HPDE6-E6E7 (cell line): ENCODE data around the gene MADCAM1.
A peak's percentile ranks its signal among the peaks of the same experiment; 100 is the strongest.

Experiments used
- DNase-seq: peaks from one replicate; pipeline ENCODE4 v3.0.0; 2011; ENCODE audit warnings: missing footprints; ENCODE audit errors: extremely low spot score

Gene MADCAM1

DNA sequence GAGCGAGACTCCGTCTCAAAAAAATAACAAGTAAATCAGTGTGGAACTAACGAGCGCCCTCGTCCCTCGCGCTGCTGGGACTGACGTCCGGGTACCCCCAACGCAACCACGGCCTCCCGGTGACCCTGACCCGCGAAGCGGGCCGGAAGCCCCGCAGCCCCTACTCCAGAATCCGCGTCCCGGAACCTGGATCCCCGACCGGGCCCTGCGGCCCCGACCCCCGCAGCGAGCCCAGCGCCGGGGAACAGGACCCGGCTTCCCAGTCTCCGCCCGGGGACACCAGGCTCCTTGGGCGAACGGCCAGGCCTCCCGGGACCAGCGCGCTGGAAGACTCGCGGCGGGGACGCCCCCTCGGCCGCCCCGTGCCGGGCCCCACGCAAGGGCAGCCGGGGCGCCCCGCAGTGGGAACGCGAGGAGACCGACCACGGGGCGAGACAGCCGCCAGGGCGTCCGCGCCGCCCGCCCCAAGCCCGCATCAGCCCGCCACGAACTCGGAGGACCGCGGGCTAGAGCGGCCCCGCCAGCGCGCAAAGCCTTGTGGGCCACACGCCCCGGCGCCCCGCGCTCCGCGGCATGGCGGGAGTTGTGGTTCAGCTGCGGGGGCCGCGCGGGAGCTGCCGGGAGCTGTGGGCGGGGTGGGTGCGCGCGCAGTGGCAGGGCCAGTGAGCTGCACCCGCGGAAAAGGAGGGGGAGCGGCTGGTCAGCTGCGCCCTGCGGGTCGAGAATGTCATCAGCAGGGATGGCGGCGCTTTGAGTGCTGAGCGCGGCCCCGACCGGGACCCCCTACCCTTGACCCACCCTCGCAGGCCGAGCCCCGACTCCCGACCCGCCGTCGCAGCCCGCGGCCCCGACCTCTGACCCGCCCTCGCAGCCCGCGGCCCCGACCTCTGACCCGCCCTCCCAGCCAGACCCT, 7.5 kb upstream of the MADCAM1 start:
- peak; percentile 99 for DNase-seq

DNA sequence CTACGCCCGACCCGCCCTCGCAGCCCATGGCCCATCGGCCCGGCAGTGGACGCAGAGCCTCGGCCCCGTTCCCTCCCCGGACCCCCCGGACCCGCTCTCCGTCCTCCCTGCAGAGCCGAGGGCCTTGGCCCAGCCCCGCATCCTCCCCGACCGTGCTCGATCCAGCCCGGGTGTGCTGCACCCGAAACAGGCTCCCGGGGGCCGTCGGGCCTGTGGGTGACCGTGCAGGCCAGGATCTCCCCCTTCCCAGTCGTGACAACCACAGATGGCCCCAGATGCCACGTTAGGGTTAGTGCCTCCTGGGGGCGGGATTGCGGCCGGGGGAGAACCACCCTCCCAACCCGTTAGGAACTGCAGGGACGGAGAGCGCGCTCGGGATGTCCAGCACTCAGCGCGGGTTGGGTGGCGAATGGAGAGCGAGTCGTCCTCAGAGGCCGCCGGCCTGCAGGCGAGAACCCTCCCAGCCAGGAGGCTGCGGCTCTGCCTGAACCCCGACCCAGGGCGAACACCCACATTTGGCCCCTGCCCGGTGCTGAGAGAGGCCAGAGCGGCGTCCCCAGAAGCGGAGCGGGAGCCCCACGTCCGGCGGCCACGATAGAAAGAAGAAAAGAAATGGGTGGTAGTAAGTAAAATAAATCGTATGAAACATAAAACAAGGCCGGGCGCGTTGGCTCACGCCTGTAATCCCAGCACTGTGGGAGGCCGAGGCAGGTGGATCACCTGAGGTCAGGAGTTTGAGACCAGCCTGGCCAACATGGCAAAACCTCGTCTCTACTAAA, 6.7 kb upstream of the MADCAM1 start:
- DNase-seq = no peak

DNA sequence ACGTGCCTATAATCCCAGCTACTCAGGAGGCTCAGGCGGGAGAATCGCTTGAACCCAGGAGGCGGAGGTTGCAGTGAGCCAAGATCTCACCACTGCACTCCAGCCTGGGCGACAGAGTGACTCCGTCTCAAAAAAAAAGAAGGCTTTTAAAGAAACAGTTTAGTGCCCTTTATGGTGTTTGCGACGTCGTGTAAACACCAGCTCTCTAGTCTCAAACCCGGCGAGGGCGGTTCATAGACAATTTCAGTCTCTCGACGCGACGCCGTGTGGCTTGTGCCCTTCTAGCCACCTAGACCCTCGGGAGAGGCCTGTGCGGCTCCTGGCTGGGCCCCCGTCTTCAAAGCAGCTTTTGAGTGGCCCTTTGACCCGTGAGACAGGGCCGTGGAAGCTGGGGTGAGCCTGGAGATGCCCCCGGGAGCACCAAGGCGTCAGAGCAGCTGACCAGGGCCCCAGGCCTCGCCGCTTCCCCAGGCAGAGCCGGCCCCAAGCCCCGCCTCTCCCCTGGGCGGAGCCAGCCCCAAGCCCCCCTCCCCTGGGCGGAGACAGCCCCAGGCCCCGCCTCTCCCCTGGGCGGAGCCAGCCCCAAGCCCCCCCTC, 5.0 kb upstream of the MADCAM1 start:
- DNase-seq = no peak

DNA sequence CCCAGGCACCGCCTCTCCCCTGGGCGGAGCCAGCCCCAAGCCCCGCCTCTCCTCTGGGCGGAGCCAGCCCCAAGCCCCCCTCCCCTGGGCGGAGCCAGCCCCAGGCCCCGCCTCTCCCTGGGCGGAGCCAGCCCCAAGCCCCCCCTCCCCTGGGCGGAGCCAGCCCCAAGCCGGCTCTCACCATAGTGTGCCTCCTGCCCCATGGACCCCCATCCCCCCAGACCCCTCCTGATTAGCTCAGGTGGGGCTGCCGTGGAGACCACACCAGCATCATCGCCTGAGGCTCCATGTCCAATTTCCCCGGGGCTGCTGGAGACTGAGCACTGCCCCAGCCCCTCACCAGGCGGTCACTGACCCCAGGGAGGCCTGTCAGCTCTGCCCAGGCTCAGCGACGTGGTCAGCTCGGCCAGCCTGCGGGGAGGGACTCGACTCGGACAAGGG, 4.2 kb upstream of the MADCAM1 start:
- DNase-seq = no peak

DNA sequence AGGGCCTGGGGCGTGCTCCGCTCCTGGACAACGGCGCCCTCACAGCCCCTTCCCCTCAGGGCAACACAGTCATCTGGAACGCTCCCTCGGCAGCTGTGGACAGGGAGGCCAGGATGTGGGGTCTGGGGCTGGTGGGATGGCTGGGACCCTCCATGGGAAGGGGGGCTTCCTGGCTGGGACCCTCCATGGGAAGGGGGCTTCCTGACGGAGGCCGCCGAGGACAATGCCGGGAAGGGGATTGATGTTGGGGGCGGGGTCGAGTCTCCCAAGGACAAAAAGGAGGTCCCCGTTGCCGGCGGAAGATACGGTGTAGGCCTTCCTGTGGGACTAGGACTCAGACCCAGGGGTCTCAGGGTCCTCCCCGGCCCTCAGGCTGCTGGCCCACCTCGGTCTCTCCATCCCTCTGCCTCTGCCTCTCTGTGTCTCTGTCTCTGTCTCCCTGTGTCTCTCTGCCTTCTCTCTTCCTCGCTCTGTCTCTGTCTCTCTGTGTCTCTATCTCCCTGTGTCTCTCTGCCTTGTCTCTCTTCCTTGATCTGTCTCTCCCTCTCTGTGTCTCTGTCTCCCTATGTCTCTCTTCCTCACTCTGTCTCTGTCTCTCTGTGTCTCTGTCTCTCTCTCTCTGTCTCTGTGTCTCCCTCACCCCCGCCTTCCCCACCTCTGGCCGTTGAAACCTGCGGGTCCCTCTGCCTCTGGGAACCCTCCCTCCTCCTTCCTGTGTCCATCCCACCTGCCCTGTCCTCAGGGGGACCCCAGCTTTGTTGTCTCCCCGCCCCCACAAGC, 2.7 kb upstream of the MADCAM1 start:
- no peak for DNase-seq

DNA sequence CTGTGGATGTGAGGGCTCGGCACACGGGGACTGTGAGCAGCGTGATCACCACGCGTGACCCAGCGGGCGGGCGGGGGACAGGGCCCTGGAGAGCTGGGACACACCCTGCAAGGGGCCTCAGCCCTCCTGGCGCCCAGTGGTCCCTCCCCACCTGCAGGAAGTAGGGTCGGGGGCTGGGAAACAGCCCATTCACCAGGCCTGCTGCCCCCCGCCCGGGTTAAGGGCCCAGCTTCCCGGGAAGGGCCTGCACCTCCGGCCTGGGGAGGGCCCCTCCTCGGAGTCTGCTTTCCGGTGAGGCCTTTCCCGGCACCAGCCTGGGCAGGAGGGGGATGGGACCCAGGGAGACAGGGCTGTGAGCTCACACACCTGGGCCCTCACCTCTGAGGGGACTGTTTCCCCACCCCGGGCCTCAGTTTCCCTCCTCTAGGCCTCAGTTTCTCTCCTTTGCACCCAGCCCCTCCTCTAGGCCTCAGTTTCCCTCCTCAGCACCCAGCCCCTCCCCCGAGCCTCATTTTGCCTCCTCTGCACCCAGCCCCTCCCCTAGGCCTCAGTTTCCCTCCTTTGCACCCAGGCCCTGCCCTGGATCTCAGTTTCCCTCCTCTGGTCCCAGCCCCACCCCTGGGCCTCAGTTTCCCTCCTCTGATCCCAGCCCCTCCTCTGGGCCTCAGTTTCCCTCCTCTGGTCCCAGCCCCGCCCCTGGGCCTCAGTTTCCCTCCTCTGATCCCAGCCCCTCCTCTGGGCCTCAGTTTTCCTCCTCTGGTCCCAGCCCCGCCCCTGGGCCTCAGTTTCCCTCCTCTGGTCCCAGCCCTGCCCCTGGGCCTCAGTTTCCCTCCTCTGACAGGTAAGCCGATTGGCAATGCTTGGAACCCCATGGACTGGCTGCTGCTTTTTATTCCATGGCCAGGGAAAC, 1.9 kb upstream of the MADCAM1 start:
- DNase-seq = no peak

DNA sequence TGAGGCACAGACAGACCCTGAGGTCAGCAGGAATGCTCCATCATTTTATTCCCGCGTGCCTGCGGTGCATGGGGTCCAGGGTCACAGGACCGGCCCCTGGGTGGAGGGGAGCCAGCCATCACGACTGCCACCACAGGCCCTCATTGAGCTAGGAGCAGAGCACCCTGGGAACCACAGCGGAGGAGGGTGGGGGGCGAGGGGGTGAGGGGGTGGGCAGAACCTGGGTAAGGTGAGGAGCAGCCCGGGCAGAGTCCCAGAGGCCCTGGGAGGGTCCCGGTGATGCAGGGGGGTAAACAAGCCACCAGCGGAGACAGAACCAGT, 1.2 kb upstream of the MADCAM1 start:
- DNase-seq = no peak

DNA sequence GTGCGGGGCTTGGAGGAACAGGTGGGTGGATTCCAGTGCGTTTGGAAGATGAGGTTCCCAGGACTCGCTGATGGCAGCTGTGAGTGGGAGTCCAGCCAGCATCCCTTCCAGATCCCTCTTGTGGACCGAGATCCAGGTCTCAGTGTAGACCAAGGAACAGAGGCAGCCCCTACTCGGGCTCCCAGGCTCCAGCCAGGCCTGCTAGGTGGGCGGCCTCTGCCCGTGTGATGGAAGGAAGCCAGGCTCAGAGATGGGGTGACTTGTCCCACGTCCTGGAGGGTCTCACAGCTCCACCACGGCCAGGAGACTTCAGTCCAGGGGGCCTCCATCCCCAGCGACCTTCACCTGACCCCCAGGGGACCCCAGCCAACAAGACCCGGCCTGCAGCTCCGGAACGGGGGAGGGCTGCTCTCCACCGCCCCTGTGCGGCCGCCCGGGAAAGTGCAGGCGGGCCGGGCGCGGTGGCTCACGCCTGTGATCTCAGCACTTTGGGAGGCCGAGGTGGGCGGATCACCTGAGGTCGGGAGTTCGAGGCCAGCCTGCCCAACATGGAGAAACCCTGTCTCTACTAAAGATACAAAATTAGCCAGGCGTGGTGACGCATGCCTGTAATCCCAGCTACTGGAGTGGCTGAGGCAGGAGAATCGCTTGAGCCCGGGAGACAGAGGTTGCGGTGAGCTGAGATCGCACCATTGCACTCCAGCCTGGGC, 729 bp upstream of the MADCAM1 start:
- DNase-seq = no peak

DNA sequence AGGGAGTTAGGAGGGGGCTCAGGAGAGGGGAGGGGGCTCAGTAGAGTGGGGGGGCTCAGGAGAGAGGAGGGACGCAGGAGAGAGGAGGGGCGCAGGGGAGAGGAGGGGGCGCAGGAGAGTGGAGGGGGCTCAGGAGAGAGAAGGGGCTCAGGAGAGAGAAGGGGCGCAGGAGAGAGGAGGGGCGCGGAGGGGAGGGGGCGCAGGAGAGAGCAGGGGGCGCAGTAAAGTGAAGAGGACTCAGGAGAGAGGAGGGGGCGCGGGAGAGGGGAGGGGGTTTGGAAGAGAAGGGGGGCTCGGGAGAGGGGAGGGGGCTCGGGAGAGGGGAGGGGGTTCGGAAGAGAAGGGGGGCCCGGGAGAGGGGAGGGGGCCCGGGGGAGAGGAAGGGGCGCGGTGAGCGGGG, 700 bp downstream of the MADCAM1 start:
- DNase-seq = no peak

DNA sequence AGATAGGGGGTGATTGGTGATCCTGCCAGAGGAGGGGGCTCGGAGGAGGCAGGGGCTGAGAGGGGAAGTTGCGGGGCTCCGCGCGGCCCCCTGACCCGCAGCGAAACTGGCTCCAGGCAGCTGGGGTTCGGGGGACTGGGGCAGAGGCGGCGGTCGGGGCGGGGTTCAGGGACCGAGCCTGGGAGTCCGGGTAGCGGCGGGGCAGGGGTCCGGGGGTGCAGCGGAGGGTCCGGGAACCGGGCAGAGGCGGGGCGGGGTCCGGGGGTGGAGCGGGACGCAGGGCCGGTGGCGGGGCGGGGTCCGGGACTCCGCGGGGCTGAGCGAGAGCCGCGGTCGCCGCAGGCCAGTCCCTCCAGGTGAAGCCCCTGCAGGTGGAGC, 1.2 kb downstream of the MADCAM1 start:
- DNase-seq = no peak

DNA sequence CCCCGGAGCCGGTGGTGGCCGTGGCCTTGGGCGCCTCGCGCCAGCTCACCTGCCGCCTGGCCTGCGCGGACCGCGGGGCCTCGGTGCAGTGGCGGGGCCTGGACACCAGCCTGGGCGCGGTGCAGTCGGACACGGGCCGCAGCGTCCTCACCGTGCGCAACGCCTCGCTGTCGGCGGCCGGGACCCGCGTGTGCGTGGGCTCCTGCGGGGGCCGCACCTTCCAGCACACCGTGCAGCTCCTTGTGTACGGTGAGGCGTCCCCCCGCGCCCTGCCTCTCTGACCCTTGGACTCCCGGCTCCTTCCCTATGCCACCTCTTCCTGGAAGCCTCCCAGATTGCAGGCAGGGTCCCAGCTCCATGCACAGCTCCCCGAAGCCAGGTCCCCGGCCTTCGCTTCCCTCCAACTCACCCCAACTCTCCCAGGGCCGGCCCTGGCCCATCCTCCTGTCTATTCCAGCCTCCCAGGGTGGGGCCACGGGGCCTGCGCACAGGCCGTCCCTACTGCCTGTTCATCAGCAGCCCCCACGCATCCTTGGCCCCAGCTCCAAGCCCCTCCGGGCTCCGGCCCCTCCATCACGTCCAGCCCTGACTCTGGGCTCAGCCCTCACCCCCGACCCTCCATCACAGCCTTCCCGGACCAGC, 1.7 kb downstream of the MADCAM1 start:
- DNase-seq = no peak

DNA sequence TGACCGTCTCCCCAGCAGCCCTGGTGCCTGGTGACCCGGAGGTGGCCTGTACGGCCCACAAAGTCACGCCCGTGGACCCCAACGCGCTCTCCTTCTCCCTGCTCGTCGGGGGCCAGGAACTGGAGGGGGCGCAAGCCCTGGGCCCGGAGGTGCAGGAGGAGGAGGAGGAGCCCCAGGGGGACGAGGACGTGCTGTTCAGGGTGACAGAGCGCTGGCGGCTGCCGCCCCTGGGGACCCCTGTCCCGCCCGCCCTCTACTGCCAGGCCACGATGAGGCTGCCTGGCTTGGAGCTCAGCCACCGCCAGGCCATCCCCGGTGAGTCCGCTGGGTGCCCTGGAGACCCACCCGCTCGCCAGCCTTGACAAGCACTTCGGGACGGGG, 2.2 kb downstream of the MADCAM1 start:
- DNase-seq = no peak

DNA sequence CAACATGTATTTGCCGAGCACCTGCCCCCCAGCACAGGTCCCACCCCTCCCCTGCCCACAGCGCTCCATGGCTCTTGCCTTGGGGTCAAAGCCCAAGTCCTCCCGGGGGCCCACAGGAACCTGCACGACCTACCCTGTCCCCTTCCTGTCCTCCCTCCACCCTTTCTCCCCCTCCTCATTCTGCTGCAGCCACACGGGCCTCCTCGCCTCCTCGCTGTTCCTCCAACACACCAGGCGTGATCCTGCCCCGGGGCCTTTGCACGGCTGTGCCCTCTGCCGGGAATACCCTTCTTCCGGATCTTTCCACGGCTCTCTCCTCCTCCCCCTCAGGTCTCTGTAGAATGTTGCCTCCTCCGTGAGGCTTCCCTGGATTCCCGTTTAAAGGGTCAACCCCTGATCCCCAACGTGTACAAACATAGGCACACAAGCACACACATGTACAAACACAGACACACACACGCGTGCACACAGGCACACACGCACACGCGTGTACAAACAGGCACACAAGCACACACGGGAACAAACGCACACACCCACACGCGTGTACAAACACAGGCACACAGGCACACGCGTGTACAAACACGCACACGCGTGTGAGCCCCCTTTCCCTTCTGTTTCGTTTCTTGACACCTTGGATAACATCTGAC, 2.8 kb downstream of the MADCAM1 start:
- no peak for DNase-seq

DNA sequence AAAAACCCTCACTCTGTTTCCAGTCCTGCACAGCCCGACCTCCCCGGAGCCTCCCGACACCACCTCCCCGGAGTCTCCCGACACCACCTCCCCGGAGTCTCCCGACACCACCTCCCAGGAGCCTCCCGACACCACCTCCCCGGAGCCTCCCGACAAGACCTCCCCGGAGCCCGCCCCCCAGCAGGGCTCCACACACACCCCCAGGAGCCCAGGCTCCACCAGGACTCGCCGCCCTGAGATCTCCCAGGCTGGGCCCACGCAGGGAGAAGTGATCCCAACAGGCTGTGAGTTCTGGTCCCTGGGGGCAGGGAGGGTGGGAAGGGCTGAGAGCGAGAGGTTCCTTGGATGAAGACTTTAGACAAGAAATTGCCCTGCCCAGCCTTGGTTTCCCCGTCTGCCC, 5.4 kb downstream of the MADCAM1 start:
- no peak for DNase-seq

DNA sequence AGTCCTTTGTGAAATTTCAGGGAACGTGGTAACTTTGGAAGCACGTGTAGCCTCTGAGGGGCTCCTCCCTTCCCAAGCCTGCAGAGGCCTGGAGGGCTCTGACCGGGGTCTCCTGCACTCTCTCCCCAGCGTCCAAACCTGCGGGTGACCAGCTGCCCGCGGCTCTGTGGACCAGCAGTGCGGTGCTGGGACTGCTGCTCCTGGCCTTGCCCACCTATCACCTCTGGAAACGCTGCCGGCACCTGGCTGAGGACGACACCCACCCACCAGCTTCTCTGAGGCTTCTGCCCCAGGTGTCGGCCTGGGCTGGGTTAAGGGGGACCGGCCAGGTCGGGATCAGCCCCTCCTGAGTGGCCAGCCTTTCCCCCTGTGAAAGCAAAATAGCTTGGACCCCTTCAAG, 8.3 kb downstream of the MADCAM1 start:
- DNase-seq = no peak

DNA sequence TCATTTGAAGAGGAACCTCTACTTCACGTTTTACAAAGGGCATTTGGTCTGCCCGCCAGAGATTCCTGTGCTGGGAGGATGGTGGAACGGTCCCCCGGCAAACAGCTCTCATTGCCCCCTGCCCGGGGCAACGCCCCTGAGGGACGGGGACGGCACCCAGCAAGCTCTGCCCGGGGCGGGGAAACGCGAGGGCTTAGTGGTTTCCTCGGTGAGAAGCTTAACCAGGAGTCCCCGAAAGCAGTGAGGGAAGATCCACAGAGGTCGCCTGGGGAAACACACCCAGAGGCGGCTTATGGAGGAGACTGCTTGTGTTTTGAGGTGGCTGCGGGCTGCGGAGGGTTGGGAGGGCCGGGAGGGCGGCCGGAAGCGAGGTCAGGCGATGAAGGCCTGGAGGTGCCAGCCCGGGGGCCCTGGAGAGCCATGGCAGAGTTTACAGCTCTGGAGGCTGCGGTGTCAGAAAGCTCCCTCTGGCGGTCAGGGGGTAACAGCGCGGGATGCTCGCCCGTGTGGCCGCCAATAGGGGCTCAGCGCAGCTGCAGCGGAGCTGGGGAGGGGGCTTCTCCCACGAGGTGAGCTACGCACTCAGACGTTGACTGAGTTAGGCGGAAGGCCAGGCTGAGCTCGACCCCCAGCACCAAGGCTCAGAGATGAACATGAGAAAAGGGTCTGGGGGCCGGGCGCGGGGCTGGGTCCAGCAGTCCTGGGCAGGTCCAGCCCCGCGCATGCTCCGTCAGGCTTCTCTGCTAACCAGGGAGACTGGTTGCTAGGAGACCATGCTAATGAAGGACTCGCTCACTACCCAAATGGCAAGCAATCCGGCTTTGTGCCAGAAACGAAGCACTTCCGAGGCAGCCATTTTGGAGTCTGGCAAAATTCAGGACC, 10.4 kb downstream of the MADCAM1 start:
- DNase-seq = peak; percentile 99

DNA sequence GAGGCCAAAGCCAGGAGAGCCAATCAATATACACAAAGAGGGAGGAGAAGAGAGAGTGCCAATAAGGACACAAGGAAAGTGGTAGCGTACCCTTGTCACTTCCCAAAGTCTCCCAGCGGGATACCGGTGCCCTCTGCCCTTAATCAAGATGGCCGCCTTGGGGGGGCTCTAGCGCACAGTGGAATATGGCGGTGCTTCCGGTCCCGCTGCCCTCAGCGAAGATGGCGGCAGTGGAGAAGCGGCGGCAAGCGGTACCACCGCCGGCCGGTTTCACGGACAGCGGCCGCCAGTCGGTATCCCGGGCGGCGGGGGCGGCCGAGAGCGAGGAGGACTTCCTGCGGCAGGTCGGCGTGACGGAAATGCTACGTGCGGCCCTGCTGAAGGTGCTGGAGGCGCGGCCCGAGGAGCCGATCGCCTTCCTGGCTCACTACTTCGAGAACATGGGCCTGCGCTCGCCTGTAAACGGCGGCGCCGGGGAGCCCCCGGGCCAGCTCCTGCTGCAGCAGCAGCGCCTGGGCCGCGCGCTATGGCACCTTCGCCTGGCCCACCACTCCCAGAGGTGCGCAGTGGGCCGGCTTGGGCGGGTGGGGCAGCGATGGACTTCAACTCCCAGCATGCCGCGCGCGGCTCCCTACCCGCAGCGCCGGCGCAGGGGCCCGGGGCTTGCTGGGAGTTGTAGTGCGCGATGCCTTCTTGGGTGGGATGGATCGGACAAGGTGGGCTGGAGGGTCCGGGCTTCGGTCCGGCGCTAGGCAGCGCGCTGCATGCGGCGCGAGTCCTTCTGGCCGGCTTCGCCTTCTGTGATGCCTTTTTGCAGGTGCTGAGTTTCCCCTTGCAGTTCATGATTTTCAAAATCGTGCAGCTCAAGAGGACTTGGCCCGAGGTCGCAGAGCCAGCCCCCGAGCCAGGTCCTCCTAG, 11.3 kb downstream of the MADCAM1 start, which contains the start of gene TPGS1:
TSS of gene TPGS1 (plus strand) at position 212 of the 918 bp plus-strand sequence. CDS start at position 222, 10 bp downstream.
- DNase-seq = no peak
